Astrocyte of the spinal cord (primary cell): ENCODE results near the gene PXDC1.

ENCODE experiments used
- DNase-seq: peaks from one replicate; pipeline ENCODE4 v3.0.0; 2011; ENCODE audit warnings: low read depth, low spot score
- H3K4me3 ChIP-seq: 2 replicates; pipeline ENCODE4 v1.5.1; 2011; ENCODE audit warnings: low read depth, mild to moderate bottlenecking, low read length, moderate library complexity
- in situ Hi-C: cut with HindIII; loops from 2 replicates; pipeline ENCODE4 v1.10.0; 2017; ENCODE audit warnings: low sequenced_read_pairs
- TF ChIP-seq, protein P1 (sequence below): IDR thresholded peaks from 2 replicates; pipeline ENCODE4 v1.5.1; 2012; ENCODE audit warnings: low read depth, mild to moderate bottlenecking, low read length, inconsistent platforms

PXDC1 gene

GRCh38 chr6:3737831-3738210 lies 13.7 kb downstream of the PXDC1 start:
- TF ChIP-seq, protein P1, sequence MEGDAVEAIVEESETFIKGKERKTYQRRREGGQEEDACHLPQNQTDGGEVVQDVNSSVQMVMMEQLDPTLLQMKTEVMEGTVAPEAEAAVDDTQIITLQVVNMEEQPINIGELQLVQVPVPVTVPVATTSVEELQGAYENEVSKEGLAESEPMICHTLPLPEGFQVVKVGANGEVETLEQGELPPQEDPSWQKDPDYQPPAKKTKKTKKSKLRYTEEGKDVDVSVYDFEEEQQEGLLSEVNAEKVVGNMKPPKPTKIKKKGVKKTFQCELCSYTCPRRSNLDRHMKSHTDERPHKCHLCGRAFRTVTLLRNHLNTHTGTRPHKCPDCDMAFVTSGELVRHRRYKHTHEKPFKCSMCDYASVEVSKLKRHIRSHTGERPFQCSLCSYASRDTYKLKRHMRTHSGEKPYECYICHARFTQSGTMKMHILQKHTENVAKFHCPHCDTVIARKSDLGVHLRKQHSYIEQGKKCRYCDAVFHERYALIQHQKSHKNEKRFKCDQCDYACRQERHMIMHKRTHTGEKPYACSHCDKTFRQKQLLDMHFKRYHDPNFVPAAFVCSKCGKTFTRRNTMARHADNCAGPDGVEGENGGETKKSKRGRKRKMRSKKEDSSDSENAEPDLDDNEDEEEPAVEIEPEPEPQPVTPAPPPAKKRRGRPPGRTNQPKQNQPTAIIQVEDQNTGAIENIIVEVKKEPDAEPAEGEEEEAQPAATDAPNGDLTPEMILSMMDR: no peak
- in situ Hi-C loops: no loop called here
- no peak overlapping the region for H3K4me3 ChIP-seq
- no peak for DNase-seq

GRCh38 chr6:3737149-3737830 lies 14.2 kb downstream of the PXDC1 start:
- in situ Hi-C loops: no loop called here
- no peak for DNase-seq
- no peak overlapping the region for H3K4me3 ChIP-seq
- TF ChIP-seq, protein P1: no peak

DNA sequence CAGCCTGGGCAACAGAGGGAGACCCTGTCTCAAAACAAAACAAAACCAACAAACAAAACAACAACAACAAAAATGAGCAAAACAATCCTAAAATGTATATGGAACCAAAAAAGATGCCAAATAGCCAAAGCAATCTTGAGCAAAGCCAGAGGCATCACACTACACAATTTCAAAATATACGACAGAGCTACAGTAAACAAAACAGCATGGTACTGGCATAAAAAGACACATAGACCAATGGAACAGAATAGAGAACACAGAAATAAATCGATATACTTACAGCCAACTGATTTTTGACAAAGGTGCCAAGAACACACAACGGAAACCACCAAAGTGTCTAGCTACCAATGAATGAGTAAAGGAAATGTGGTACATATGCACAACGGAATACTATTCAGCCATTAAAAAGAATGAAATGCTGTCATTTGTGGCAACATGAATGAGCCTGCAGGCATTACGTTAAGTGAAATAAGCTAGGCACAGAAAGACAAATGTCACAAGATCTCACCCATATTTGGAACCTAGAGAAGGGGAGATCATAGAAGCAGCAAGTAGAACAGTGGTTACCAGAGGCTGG lies 16.4 kb downstream of the PXDC1 start:
- in situ Hi-C loops: no loop called here
- H3K4me3 ChIP-seq: no peak overlapping the region
- TF ChIP-seq, protein P1: no peak
- DNase-seq: no peak

- in situ Hi-C loops: no loop called here
- TF ChIP-seq, protein P1: no peak
- DNase-seq: no peak
- H3K4me3 ChIP-seq: no peak overlapping the region
Measured at GRCh38 chr6:3734023-3734422, 17.5 kb downstream of the PXDC1 start.

DNA sequence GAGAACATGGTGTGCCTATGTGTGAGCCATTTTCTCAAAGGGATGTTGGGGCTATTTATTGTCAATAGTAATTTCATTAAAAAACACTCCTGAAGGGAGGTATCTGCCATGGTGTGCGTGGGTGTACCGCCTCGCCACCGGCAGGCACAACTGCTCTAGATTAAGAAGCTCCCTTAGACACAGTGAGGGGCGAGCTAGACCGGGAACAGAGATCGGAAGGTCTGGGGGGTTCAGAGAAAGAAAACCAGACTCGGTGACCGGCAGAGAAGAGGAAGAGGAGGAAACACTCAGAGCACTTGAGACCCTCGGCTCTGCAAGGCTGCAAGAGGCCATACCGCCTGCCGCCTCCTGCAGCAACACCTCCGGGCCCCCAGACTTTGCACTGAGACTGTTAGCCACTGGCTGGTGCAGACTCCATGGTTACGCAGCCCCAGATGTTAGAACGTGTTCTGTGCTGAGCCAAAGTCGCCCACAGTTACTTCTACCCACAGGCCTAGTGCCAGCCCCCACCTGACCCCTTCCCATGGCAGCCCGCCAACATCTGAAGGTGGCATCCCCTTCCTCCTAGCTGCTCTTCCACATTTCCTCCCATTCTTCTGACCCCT lies 18.1 kb downstream of the PXDC1 start:
- H3K4me3 ChIP-seq: no peak overlapping the region
- in situ Hi-C loops: no loop called here
- TF ChIP-seq, protein P1: no peak
- DNase-seq: no peak

GRCh38 chr6:3732345-3733141 lies 19.0 kb downstream of the PXDC1 start:
- TF ChIP-seq, protein P1: peak; percentile 84
- in situ Hi-C loops: no loop called here
- H3K4me3 ChIP-seq: no peak overlapping the region
- peak; percentile 86 for DNase-seq
